Measurements from ENCODE around the gene FRMD6.

FRMD6 gene

GRCh38 chr14:51666826-51667225, 15.1 kb downstream of the FRMD6 start:
- no peak for DNase-seq (ENCODE audit: low read depth)

DNA sequence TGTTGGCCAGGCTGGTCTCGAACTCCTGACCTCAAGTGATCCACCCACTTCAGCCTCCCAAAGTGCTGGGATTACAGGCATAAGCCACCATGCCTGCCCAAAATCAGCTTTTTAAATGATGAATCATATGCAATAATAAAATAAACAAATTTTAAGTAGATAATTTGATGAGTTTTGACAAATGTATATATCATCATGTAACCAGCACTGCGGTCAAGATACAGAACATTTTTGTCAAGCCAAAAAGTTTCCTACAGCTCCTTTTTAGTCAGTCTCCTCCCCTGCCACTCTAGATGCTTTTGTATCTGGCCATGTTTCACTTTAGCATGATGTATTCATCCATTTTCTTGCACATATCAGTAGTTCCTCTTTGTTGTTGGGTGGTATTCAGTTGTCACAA, 17.2 kb downstream of the FRMD6 start:
- no peak for DNase-seq (ENCODE audit: low read depth)

DNA sequence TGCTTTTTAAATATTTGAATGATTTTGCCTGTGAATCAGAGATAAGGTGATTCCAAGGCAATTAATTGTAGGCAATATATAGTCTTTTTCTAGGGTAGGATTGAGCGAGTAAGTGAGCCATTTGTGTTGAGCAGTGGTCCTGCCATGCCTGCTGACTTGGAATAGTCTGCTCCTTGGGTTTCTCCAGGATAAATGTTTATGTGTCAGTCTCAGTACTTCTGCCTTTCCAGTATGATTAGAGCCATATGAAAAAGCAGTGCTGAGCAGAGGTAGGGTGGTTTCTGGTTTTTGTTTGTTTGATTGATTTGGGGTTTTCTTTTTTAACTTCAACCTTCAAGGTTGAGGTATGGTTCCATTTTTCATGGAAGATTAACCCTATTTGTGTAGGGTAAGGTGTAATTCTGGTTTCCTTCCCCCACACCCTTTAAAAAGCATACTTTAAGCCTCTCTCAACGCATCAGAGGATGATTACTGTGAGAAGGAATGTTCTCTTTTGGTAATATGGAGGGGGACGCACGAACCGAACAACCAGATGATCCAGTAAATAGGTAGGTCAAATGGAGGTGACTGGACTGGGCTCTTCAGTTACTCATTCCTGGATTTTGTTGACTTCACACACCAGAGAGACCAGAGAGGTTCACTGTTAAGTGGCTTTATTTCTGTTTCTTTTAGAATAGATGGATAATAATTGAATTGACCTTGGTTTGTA, 22.7 kb downstream of the FRMD6 start:
- DNase-seq (ENCODE audit: low read depth) = no peak

DNA sequence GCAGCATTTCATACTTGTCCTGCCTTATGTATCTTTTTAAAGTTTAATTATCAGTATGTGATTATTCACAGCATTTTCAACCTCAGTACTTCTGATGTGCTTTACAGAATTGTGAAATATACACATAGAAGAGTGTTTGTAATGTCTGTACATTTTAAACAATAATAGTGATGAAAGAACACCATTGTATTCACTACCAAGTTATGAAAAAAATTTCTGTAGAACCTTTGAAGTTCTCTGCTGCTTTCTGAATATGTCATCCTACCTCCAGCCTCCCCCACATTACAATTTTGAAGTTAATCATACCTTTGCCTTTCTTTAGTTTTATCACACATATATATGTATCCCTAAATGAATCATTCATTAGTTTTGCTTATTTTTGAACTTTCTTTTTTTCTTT, 24.8 kb downstream of the FRMD6 start:
- DNase-seq (ENCODE audit: low read depth) = no peak

DNA sequence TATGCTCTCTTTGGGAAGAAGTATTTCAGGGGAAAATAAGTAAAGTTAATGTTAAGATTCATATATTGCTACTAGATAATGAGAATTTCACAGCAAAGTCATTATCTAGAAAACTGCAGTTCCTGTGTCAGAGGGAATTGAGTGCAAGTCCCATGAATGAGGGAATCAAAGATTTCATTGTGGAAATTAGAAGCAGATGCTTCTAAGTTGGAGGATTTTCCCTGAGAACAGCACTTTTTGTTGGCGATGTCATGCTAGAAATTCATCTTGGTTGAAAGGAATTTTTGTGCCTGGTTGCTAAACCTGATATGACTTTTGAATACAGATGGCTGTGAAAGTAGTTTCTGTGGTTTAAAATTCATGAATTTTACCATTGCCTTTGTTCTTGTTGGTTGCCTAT, 25.6 kb downstream of the FRMD6 start:
- DNase-seq (ENCODE audit: low read depth) = no peak

DNA sequence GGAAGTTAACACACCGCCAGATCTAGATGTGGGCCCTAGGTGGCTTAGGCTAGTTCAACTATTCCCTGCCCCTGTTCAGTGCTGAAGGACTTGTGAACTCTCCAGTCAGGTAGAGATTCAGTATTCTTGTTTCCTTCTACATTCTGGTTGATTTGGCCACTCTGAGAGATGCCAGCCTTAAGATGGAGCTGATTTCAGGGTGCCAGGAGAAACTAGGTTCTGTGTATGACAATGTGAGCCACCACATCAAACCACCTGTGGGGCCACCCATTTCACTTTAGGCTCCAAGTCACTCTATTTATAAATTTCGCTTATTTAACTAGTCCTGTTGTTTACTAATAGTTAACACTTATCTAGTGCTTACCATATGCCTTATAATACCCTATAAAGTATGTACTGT, 26.0 kb downstream of the FRMD6 start:
- DNase-seq (ENCODE audit: low read depth) = no peak

DNA sequence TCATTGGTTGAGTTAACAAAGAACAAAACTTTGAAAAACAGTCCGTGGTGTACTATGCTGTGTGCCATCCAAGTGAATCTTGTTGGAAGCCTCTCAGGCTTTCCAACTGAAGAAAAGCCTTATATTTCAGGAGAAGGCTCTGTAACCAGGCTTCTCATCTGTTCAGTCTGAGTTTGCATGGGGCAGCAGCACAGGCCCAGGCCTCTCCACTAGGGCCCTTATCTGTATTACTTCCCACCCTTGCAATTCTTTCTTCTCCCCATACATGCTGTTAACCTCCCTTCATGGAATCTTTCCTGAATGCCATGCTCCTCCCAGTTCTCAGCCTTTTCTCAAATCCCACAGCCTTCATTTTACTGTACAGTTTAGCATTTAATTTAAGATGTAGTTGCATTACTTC, 28.3 kb downstream of the FRMD6 start:
- no peak for DNase-seq (ENCODE audit: low read depth)

DNA sequence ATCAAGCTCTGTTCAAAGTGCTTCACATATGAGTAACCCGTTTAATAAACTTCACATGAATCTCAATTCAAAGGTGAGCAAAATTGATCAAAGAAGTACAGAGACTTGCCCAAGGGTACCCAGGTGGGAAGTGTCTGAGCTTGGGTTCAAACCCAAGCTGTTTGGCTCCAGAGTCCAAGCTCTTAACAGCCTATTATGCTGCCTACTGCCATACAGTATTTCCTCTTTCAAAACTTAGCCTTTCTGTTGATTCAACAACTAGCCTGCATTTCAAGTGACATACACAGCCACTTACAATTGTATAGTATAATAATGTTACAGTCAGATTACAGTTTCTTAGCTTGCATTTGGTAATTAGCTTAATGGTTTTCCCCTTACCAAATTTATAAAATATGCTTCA, 29.7 kb downstream of the FRMD6 start:
- DNase-seq (ENCODE audit: low read depth) = no peak

- DNase-seq (ENCODE audit: low read depth) = no peak
Observed at GRCh38 chr14:51682411-51682810, 30.7 kb downstream of the FRMD6 start.

GRCh38 chr14:51684760-51685159, 33.0 kb downstream of the FRMD6 start:
- no peak for DNase-seq (ENCODE audit: low read depth)

DNA sequence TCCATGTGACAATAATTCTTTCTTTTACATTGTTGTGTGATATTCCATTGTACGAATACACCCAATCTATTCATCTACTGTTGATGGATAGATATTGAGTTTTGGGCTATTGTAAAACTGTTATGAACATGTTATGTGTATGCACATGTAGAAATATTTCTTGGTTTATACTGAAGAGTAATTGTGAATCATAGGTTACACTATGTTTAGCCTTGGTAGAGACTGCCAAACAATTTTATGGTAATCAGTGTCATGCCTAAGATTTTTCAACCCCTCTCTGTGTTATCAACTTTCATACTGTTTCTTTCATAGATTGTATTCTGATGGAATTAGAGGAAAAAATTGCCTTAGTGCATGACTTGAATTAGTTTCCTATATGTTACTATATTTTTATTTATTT, 39.5 kb downstream of the FRMD6 start:
- DNase-seq (ENCODE audit: low read depth) = no peak

DNA sequence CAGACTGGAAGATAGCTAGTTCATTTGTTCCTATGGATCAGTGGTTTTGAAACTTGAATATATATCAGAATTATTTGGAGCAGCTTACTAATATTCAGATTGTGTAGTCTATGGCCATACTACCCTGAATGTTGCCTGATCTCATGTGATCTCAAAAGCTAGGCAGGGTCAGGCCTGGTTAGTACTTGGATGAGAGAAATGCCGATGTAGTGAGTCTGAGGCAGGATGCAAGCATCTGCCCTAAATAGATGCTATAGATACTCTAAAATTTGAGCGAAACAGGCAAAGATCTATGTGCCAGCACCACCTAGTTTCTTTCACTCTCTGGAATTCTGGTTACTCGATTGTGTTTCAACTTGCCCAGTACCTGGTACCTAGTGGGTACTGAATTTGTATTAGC, 40.9 kb downstream of the FRMD6 start:
- DNase-seq (ENCODE audit: low read depth) = no peak

DNA sequence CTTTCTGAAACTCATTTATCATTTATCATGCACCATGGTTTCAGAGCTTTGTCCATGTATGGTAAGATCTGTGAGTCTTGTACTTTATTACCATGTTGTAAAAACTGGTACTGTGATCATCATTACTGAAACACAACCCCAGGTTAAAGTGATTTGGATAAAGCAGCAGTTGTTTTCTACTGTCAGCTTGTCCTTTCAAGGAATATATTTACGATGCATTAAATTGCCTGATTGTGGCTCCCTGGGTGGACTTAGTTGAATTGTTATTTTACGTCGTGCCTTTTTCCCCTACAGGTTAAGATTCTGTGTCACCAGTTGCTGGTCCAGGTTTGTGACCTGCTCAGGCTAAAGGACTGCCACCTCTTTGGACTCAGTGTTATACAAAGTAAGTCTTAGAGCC, 46.1 kb downstream of the FRMD6 start:
- DNase-seq (ENCODE audit: low read depth) = no peak

DNA sequence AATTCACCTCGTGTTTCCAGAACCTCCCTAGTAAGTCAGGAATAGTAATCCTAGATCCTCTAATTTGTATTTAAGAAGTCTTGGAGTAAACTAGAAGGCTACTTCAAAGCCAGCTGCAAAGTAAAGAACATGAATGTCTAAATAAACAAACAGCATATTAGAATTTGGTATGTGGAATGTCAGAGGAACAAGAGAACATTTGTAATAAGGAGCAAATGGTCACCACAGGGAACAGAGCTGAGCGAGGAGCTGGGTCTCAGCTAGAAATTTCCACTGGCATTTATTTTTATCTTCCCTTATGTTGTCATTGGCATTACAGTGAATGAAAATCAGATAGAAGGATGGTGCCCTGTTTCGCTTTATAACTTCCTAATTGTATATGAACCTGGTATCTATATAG, 50.2 kb downstream of the FRMD6 start:
- no peak for DNase-seq (ENCODE audit: low read depth)

DNA sequence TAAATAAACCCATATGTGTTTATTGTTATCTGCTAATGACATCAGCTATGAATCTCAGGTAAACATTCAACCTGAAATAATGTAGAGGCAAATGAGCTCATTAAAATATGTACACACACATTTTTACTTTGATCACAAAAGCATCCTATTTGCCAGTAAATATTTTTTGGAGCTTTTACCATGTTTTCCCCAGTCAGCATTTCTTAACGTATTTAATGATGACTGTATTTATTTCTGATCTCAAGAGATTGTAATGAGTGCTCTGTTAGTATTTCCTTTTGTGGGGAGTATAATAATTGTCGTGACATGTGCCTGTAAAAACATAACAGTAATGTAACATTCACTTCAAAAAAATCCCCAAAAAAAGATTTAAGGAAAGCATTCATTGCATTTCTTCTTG, 52.1 kb downstream of the FRMD6 start:
- no peak for DNase-seq (ENCODE audit: low read depth)

DNA sequence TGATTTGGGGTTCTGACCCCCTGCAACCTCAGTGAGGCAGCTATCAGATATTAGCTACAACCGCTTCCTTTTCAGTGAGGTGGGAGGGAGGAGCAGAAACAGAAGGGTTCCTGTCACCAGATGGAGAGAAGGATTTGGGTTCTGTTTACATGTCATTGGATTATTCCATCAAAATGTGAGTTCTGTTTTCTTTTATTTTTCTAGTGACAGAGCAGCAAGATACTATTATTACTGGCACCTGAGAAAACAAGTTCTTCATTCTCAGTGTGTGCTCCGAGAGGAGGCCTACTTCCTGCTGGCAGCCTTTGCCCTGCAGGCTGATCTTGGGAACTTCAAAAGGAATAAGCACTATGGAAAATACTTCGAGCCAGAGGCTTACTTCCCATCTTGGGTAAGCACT, 52.8 kb downstream of the FRMD6 start:
- DNase-seq (ENCODE audit: low read depth) = no peak

- no peak for DNase-seq (ENCODE audit: low read depth)
Observed at GRCh38 chr14:51707327-51707726, 55.6 kb downstream of the FRMD6 start.

- no peak for DNase-seq (ENCODE audit: low read depth)
Observed at GRCh38 chr14:51711505-51711904, 59.8 kb downstream of the FRMD6 start.

DNA sequence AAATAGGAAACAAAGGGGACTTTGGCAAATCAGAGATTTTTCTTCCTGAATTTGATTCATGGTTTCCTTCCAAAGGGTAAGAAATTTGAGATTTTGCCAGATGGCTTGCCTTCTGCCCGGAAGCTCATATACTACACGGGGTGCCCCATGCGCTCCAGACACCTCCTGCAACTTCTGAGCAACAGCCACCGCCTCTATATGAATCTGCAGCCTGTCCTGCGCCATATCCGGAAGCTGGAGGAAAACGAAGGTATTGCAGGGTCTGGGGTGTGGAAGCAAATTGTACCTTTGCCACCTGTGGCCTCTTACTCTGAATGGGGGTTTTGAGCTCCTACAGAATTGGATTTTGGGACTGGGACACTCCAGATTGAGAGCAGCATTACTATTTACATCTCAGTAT, 63.5 kb downstream of the FRMD6 start:
- DNase-seq (ENCODE audit: low read depth) = no peak

DNA sequence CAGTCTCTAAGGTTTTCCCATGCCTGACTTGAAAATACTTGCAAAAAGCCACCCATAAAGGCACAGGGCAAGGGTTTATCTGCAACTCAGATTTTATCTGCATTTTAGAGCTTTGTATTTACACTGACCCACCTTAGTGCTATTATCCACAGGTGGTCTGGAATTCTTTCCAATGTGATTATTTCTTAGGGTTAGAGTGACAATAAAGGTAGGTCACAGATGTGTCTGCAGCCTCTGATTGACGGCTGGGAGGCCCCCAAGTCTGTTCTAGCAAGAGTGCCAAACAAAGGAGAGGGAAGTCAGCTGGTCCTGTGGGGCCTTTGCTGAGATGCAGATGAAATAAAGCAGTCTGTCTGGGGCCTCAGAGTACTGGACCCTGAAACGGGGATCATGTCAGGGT, 64.0 kb downstream of the FRMD6 start:
- no peak for DNase-seq (ENCODE audit: low read depth)

DNA sequence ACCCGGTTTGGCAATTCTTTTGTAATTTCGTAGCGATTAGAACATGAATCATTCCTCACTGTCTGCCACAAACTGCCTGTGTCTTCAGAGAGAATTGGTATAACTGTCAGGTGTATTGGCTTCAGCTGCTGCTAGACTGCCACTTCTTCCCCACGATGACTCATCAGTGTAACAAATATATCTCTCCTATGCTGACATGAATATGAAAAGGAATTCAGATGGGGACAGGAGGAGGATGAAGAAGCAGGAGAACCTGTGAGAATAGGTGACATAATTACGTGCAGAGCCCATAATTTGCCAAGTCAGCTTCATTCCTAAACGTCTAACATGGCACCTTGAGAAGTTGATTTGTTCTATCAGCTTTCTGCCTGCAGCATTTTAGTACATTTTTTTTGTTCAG, 64.9 kb downstream of the FRMD6 start:
- no peak for DNase-seq (ENCODE audit: low read depth)

DNA sequence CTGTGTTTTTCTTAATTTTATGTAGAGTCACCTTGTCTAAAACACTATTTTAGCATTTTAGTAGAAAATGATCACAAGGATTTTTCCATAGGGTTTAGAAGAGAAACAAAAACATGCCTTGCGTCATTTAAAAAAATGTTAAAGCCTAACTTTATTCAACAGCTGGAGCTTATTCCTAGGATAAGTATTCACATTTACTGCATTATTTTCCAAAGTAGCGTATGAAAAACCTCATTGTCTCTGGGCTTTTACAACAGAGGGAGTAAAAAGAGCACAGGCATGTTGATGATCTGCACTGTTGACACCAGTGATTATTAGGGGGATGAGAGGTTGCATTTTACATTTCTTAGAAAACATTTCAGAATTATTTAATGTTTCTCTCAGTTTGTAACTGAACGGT, 66.1 kb downstream of the FRMD6 start:
- DNase-seq (ENCODE audit: low read depth) = no peak

DNA sequence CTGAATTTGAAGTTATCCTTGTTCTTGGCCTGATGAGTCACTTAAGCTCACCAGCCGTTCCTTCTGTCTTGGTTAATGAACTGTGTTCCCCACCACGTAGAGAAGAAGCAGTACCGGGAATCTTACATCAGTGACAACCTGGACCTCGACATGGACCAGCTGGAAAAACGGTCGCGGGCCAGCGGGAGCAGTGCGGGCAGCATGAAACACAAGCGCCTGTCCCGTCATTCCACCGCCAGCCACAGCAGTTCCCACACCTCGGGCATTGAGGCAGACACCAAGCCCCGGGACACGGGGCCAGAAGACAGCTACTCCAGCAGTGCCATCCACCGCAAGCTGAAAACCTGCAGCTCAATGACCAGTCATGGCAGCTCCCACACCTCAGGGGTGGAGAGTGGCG, 68.2 kb downstream of the FRMD6 start:
- DNase-seq (ENCODE audit: low read depth) = no peak

- no peak for DNase-seq (ENCODE audit: low read depth)
Observed at GRCh38 chr14:51723990-51724389, 72.3 kb downstream of the FRMD6 start.

DNA sequence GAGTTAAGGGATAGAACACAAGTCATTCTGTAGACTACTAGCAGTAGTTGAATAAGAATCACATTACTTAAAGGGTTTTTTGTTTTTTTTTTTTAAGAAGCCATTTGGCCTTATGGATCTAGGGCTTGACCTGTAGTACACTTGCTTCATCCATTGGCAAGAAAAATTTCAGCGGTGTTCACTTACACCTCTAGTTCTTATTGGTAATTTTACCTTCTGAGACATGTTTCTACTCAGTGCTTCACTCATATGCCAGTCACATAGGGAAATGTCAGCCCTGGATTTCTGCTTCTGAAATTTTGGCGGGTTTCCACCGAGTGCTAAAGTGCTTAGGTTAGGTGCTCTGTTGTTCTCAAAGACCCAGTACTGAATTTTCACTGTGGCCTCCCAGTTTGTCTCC, 72.9 kb downstream of the FRMD6 start:
- DNase-seq (ENCODE audit: low read depth) = no peak

Data from stimulated activated CD8-positive, alpha-beta memory T cell treated with anti-CD3 and anti-CD28 coated beads, Interleukin-4, amount 100 ng/mL, for 24 hours (primary cell).